Duodenal mucosa (tissue), 2 donors: ENCODE results near the gene CEMP1.

Source experiments
- H3K27ac ChIP-seq: one replicate; pipeline ENCODE4 v1.7.0; 2013; ENCODE audit warnings: low read depth, low read length
- H3K27me3 ChIP-seq, 2 donors: one replicate each; pipeline ENCODE4 v1.7.0; 2013; ENCODE audit warnings: low read length in 2 of 2, control low read depth in 1 of 2; ENCODE audit not compliant: insufficient read depth in 2 of 2, control insufficient read depth in 1 of 2
- H3K36me3 ChIP-seq, 2 donors: one replicate each; pipeline ENCODE4 v1.7.0; 2013; ENCODE audit warnings: low read length in 2 of 2, control low read depth in 1 of 2; ENCODE audit not compliant: insufficient read depth in 2 of 2, control insufficient read depth in 1 of 2
- H3K4me1 ChIP-seq, 2 donors: one replicate each; pipeline ENCODE4 v1.7.0; 2013; ENCODE audit warnings: low read length in 2 of 2, control low read depth in 1 of 2; ENCODE audit not compliant: insufficient read depth in 2 of 2, control insufficient read depth in 1 of 2
- H3K4me3 ChIP-seq, 2 donors: one replicate each; pipeline ENCODE4 v1.7.0; 2013; ENCODE audit warnings: low read length in 2 of 2, low read depth in 1 of 2
- H3K9ac ChIP-seq, 2 donors: one replicate each; pipeline ENCODE4 v1.7.0; 2013; ENCODE audit warnings: low read length in 2 of 2, low read depth in 1 of 2
- H3K9me3 ChIP-seq, 2 donors: one replicate each; pipeline ENCODE4 v1.7.0; 2013; ENCODE audit warnings: low read length in 2 of 2, control low read depth in 1 of 2; ENCODE audit not compliant: control insufficient read depth in 1 of 2

Gene CEMP1

GRCh38 chr16:2494616-2495015, 36.6 kb downstream of the CEMP1 start:
- Histone ChIP-seq H3K9me3 (no peaks in the 10 kb centered on the region), H3K27me3 (no peaks in the 10 kb centered on the region), H3K9ac (no peak overlapping the region), H3K4me3 (no peak overlapping the region), H3K36me3 (peaks cover 2 to 26% of the 10 kb centered on the region in 2 donors), H3K4me1 (peaks cover 5 to 6% of the 10 kb centered on the region in 2 donors), H3K27ac (no peak overlapping the region)

DNA sequence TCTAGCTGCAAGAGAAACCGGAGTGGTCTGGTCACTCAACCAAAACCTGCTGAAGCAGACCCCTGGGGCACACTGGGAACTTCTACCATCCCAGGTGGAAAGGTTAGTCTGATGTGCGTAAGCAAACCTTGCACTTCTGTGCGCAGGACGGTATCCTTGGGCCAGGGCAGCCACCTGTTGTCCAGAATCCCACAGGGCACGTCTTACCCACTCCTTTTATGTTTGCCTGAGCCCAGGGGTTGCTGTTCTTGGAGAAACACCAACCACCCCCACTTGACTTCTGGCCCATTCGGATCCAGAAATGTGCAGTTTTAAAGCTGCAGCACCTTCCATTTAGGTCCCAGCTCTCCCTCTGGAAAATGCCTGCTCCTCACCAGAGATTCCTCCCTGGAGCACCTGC, 37.6 kb downstream of the CEMP1 start:
- peaks cover 5 to 6% of the 10 kb centered on the region in 2 donors for H3K4me1 ChIP-seq
- H3K4me3 ChIP-seq = no peak overlapping the region
- H3K9me3 ChIP-seq = no peaks in the 10 kb centered on the region
- H3K36me3 ChIP-seq = peaks cover 2 to 20% of the 10 kb centered on the region in 2 donors
- no peak overlapping the region for H3K9ac ChIP-seq
- H3K27ac ChIP-seq = no peak overlapping the region
- no peaks in the 10 kb centered on the region for H3K27me3 ChIP-seq

DNA sequence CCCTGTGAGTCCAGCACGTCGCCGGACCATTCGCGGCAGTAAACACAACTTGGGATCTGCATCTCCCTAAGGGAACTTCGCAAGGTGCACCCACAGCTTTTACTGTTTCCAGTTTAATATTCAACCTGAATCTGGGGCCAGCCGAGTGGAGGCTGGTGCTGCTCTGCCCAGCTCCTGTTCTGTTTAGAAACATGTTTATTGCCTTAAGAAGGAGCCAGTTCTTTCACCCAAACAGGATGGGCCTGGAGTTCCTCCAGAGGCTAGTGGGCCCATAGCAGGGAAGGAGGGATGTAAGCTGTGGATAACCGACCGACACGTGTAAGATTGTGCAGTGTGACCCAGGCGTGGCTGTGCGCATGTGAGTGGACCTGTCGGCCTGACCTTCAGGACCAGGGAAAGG, 38.9 kb downstream of the CEMP1 start:
- Histone ChIP-seq H3K27me3 (no peaks in the 10 kb centered on the region), H3K36me3 (peaks cover 0 to 20% of the 10 kb centered on the region in 2 donors), H3K9ac (no peak overlapping the region), H3K9me3 (no peaks in the 10 kb centered on the region), H3K4me3 (no peak overlapping the region), H3K4me1 (peaks cover under 1 to 4% of the 10 kb centered on the region in 2 donors), H3K27ac (no peak overlapping the region)

GRCh38 chr16:2490190-2491105, 40.8 kb downstream of the CEMP1 start:
- Histone ChIP-seq H3K36me3 (peaks cover 0 to 12% of the 10 kb centered on the region in 2 donors), H3K27ac (no peak overlapping the region), H3K4me1 (peaks cover 3 to 4% of the 10 kb centered on the region in 2 donors), H3K9ac (no peak overlapping the region), H3K4me3 (no peak overlapping the region), H3K27me3 (no peaks in the 10 kb centered on the region), H3K9me3 (no peaks in the 10 kb centered on the region)

- Histone ChIP-seq H3K36me3 (peaks cover 0 to 12% of the 10 kb centered on the region in 2 donors), H3K4me3 (no peak overlapping the region), H3K4me1 (peaks cover 3 to 4% of the 10 kb centered on the region in 2 donors), H3K27ac (no peak overlapping the region), H3K27me3 (no peaks in the 10 kb centered on the region), H3K9me3 (no peaks in the 10 kb centered on the region), H3K9ac (no peak overlapping the region)
Measured at GRCh38 chr16:2489581-2489980, 41.6 kb downstream of the CEMP1 start.

- Histone ChIP-seq H3K4me1 (peaks cover 4 to 6% of the 10 kb centered on the region in 2 donors), H3K9me3 (no peaks in the 10 kb centered on the region), H3K9ac (no peak overlapping the region), H3K27ac (no peak overlapping the region), H3K36me3 (peaks cover 0 to 8% of the 10 kb centered on the region in 2 donors), H3K4me3 (no peak overlapping the region), H3K27me3 (no peaks in the 10 kb centered on the region)
Measured at GRCh38 chr16:2487903-2488531, 43.2 kb downstream of the CEMP1 start.

DNA sequence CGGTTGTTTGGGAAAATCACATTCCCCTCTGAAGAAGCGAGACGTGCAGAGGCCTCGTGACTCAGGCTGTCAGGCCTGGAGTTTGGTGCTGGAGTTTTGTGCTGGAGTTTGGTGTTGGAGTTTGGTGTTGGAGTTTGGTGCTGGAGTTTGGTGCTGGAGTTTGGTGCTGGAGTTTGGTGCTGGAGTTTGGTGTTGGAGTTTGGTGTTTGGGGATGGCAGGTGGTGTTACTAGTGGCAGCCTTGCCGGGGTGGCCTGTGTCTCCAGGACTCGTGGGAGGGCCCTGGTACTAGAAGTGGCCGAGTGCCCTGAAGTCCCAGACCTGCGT, 43.7 kb downstream of the CEMP1 start:
- H3K36me3 ChIP-seq = peaks cover 0 to 8% of the 10 kb centered on the region in 2 donors
- no peak overlapping the region for H3K27ac ChIP-seq
- H3K4me1 ChIP-seq = peaks cover 4 to 12% of the 10 kb centered on the region in 2 donors
- no peaks in the 10 kb centered on the region for H3K9me3 ChIP-seq
- H3K9ac ChIP-seq = no peak overlapping the region
- no peaks in the 10 kb centered on the region for H3K27me3 ChIP-seq
- no peak overlapping the region for H3K4me3 ChIP-seq

- Histone ChIP-seq H3K36me3 (peaks cover 0 to 8% of the 10 kb centered on the region in 2 donors), H3K27ac (no peak overlapping the region), H3K4me3 (no peak overlapping the region), H3K27me3 (no peaks in the 10 kb centered on the region), H3K9ac (no peak overlapping the region), H3K4me1 (peaks cover 4 to 13% of the 10 kb centered on the region in 2 donors), H3K9me3 (no peaks in the 10 kb centered on the region)
Measured at GRCh38 chr16:2486645-2487516, 44.3 kb downstream of the CEMP1 start.

DNA sequence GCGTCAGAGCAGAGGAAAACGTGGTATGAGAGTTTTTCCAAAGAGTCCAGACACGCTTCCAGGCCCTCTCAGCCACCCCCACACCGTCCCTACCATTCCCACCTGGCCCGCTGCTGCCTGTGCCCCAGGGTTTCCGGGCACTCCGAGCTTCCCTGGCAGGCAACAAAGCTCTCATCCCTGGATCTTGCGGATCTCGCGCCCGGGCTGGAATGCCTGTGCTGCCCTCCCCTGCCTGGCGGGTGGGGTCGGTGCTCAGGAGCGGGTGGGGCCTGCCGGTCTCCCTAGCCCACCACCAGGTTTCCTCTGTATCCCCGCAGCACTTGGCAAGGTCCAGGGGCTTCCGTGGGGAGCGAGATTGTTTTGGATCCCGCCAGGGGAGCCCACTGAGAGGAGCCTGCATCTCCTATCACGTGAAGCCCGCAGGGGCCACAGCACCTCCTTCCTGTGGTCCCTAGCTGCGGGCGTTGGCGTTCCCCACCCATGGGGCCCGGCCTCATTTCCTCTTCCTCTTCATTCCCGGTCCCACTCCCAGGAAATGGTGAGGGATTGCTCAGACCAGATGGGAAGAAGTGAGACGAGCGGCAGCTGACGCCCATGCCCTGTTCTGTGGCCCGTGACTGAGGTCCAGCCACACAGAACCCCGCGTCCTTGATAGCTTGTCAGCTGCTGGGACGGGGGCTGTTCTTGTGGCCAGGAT, 45.2 kb downstream of the CEMP1 start:
- H3K4me3 ChIP-seq = no peak overlapping the region
- H3K27me3 ChIP-seq = no peaks in the 10 kb centered on the region
- H3K36me3 ChIP-seq = peaks cover 0 to 8% of the 10 kb centered on the region in 2 donors
- no peaks in the 10 kb centered on the region for H3K9me3 ChIP-seq
- H3K4me1 ChIP-seq = peaks cover 4 to 21% of the 10 kb centered on the region in 2 donors
- H3K9ac ChIP-seq = no peak overlapping the region
- H3K27ac ChIP-seq = no peak overlapping the region
